ES-I3 (cell line): Measurements from ENCODE around the gene MAP4K2.

Experiments
- H3K36me3 ChIP-seq: 2 replicates; pipeline ENCODE4 v1.6.1; 2013; ENCODE audit warnings: mild to moderate bottlenecking, low read length, control low read depth, moderate library complexity; ENCODE audit not compliant: insufficient read depth
- H3K4me1 ChIP-seq: 2 replicates; pipeline ENCODE4 v1.6.1; 2013; ENCODE audit warnings: mild to moderate bottlenecking, control low read depth, low read length; ENCODE audit not compliant: insufficient read depth
- H3K9ac ChIP-seq: 2 replicates; pipeline ENCODE4 v1.6.1; 2013; ENCODE audit warnings: low read depth, mild to moderate bottlenecking, low read length, moderate library complexity
- H3K9me3 ChIP-seq: 2 replicates; pipeline ENCODE4 v1.6.1; 2013; ENCODE audit warnings: mild to moderate bottlenecking, low read length, moderate library complexity; ENCODE audit not compliant: control insufficient read depth, insufficient read depth

Gene MAP4K2

GRCh38 chr11:64842851-64843685 lies 40.1 kb upstream of the MAP4K2 start:
- no peaks in the 10 kb centered on the region for H3K9me3 ChIP-seq
- peaks cover 18% of the 10 kb centered on the region; the same call in 1 of the 2 replicates for H3K4me1 ChIP-seq
- H3K36me3 ChIP-seq: no peaks in the 10 kb centered on the region
- peak overlapping the region; percentile 72; the same call in 1 of the 2 replicates for H3K9ac ChIP-seq

GRCh38 chr11:64842366-64842759 lies 39.3 kb upstream of the MAP4K2 start:
- Histone ChIP-seq H3K9me3 (no peaks in the 10 kb centered on the region), H3K4me1 (peaks cover 18% of the 10 kb centered on the region; the same call in 1 of the 2 replicates), H3K36me3 (no peaks in the 10 kb centered on the region), H3K9ac (no peak overlapping the region)

GRCh38 chr11:64841592-64842365 lies 38.8 kb upstream of the MAP4K2 start:
- no peaks in the 10 kb centered on the region for H3K9me3 ChIP-seq
- H3K36me3 ChIP-seq: no peaks in the 10 kb centered on the region
- no peak overlapping the region for H3K9ac ChIP-seq
- peaks cover 18% of the 10 kb centered on the region; the same call in 1 of the 2 replicates for H3K4me1 ChIP-seq

- no peaks in the 10 kb centered on the region for H3K9me3 ChIP-seq
- peaks cover 18% of the 10 kb centered on the region; the same call in 1 of the 2 replicates for H3K4me1 ChIP-seq
- H3K36me3 ChIP-seq: no peaks in the 10 kb centered on the region; the same call in 1 of the 2 replicates
- H3K9ac ChIP-seq: no peak overlapping the region
Measured at GRCh38 chr11:64839887-64840782, 37.1 kb upstream of the MAP4K2 start.

- H3K9me3 ChIP-seq: no peaks in the 10 kb centered on the region
- no peak overlapping the region for H3K9ac ChIP-seq
- H3K4me1 ChIP-seq: peaks cover 18% of the 10 kb centered on the region; the same call in 1 of the 2 replicates
- H3K36me3 ChIP-seq: no peaks in the 10 kb centered on the region; the same call in 1 of the 2 replicates
Measured at GRCh38 chr11:64839335-64839734, 36.3 kb upstream of the MAP4K2 start.

- no peaks in the 10 kb centered on the region; the same call in 1 of the 2 replicates for H3K36me3 ChIP-seq
- peaks cover 18% of the 10 kb centered on the region; the same call in 1 of the 2 replicates for H3K4me1 ChIP-seq
Measured at GRCh38 chr11:64838600-64839334, 35.8 kb upstream of the MAP4K2 start.

GRCh38 chr11:64837887-64838351 lies 34.9 kb upstream of the MAP4K2 start:
- Histone ChIP-seq H3K4me1 (peaks cover 12% of the 10 kb centered on the region; the same call in 1 of the 2 replicates), H3K36me3 (no peaks in the 10 kb centered on the region; the same call in 1 of the 2 replicates), H3K9ac (no peak overlapping the region), H3K9me3 (no peaks in the 10 kb centered on the region)

More at GRCh38 chr11:64838600-64839334, 35.8 kb upstream of the MAP4K2 start:
- Histone ChIP-seq H3K9ac (no peak overlapping the region), H3K9me3 (no peaks in the 10 kb centered on the region)

- Histone ChIP-seq H3K4me1 (no peaks in the 10 kb centered on the region), H3K9me3 (no peaks in the 10 kb centered on the region), H3K9ac (no peak overlapping the region), H3K36me3 (no peaks in the 10 kb centered on the region; the same call in 1 of the 2 replicates)
Measured at GRCh38 chr11:64836448-64837072, 33.5 kb upstream of the MAP4K2 start.

- H3K9ac ChIP-seq: no peak overlapping the region
- H3K4me1 ChIP-seq: no peaks in the 10 kb centered on the region
- H3K9me3 ChIP-seq: no peaks in the 10 kb centered on the region
- H3K36me3 ChIP-seq: no peaks in the 10 kb centered on the region; the same call in 1 of the 2 replicates
Measured at GRCh38 chr11:64835616-64836447, 32.8 kb upstream of the MAP4K2 start.

- Histone ChIP-seq H3K9ac (no peak overlapping the region), H3K36me3 (no peaks in the 10 kb centered on the region; the same call in 1 of the 2 replicates), H3K9me3 (no peaks in the 10 kb centered on the region), H3K4me1 (no peaks in the 10 kb centered on the region)
Measured at GRCh38 chr11:64834723-64835615, 32.0 kb upstream of the MAP4K2 start.

GRCh38 chr11:64834031-64834722 lies 31.2 kb upstream of the MAP4K2 start:
- Histone ChIP-seq H3K9me3 (no peaks in the 10 kb centered on the region), H3K4me1 (no peaks in the 10 kb centered on the region), H3K36me3 (no peaks in the 10 kb centered on the region; the same call in 1 of the 2 replicates), H3K9ac (no peak overlapping the region)
